NCI-H774 (cell line): ENCODE results near the gene GRID2IP.
A peak's percentile ranks its signal among the peaks of the same experiment; 100 is the strongest.

Experiments used
- DNase-seq: peaks from one replicate; lab custom pipeline; 2025; lab: John Stamatoyannopoulos, UW

The GRID2IP gene

DNA sequence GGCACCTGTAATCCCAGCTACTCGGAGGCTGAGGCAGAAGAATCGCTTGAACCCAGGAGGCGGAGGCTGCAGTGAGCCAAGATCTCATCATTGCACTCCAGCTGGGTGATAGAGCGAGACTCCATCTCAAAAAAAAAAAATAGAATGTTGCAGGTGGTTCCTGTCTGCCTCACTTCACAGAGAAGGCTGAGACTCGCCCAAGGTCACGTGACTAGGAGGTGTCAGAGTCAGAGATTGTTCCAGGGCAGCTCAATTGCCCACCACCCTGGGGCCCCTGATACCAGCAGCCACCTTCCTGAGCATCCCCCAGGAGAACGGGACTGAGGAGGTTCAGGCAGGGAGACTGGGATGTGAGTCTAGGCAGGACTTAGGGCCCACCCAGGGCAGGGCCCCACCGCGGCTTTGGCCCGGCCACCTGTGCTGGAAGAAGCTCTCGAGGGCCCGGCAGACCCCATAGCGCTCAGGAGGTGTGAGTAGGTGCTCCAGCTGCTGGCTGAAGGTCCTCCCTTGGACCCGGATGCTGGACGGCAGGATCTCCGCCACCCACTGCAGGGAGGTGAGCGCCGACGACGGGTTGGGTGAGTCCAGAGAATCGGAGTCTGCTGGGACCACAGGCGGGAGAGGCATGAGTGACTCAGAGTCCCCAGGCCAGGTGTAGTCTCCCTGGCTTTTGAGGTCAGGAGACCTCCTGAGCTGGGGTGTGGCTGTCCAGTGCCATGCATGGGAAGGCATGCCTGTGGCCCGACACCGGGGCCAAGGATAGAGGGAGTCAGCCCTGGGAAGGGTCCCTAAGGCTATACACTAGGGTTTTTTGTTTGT, 30.9 kb downstream of the GRID2IP start:
- no peak for DNase-seq

GRCh38 chr7:6516387-6516983, 34.8 kb downstream of the GRID2IP start:
- DNase-seq = peak; percentile 72

DNA sequence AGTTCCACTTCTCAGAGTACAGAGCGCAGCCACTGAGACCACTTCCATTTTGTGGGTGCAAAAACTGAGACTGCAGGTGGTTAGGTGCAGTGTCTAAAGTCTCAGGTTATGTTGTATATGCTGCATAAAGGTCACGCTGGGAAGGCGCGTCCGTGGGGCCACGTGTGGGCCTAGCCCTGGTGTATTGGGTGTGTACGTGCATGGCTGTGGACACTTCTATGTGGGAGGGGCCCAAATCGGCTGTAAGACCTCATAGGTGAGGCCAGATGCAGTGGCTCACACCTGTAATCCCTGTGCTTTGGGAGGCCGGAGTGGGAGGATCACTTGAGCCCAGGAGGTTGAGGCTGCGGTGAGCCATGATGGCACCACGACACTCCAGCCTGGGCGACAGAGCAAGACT, 37.7 kb downstream of the GRID2IP start:
- no peak for DNase-seq

GRCh38 chr7:6512892-6513291, 38.4 kb downstream of the GRID2IP start:
- no peak for DNase-seq

- DNase-seq = no peak
Measured at GRCh38 chr7:6510476-6511133, 40.7 kb downstream of the GRID2IP start.

GRCh38 chr7:6508950-6509349, 42.3 kb downstream of the GRID2IP start:
- no peak for DNase-seq

DNA sequence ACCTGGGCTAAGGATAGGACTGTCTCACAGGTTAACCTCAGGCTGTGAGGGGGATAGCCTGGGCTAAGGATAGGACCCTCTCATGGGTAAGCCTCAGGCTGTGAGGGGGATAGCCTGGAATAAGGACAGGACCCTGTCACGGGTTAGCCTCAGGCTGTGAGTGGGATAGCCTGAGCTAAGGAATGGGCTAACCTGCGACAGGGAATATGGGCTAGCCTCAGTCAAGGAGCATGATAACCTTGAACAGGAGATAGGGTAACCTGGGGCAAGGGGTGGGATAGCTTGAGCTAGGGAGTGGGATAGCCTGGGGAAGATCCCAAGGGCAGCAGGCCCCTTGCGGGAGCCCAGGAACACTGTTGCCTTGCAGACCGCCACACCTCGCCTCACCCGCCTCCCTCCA, 42.7 kb downstream of the GRID2IP start:
- no peak for DNase-seq

DNA sequence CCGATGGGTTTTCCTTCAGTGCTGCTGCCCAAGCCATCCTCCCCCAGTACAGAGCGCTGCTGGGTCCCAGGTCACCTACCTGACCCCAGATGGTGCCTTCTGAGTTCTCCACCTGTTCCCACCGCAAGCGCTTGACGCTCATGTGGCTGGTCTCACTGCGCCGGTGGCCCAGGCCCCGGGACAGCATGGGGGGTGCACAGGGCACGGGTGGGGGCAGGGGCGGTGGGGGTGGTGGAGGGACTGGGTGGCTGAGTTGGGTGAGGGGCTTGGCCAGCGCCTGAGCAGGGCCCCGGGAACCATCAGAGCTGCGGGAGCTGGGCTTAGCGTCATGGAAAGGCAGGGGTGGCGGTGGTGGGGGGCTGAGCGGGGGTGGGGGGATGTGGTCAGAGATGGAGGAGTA, 43.4 kb downstream of the GRID2IP start:
- no peak for DNase-seq

DNA sequence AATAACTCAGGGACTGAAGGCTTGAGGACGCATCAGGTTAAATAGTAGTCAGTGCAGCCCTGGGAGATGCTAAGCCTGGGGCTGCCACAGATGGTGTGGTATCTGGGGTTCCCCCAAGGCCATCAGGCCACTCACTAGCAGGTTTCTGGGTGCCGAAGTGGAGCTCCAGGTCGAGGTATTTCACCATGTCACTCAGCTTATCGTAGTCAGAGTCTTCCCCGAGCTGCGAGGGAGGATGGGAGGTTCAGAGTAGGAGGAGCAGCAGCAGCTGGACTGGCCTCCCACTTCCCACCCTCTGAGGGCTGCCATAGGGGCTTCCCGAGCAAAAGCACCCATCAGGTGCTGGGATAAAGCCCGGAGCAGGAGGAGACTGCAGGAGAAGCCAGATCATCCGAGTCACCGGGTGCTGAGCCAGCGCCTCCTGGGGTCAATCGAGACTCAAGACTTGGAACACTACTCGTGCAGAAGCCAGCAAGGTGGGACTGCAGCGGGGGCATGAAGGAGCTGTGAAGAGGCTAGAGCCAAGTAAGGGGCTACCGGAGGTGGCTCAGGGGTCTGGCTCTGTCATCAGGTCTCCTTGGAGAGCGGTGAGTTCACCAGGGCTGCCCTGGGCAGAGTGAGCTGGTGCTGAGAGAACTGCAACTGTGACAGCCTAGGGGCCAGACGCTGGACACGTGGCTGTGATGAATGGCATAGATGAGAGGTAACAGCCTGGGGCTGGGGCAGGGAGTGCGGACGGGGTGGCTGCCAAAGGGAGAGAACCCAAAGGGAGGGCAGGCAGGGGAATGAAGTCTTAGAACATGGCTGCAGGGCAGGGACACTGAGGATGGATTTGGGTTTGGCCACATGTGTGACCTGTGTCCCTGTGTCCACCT, 45.3 kb downstream of the GRID2IP start:
- DNase-seq = no peak

- no peak for DNase-seq
Measured at GRCh38 chr7:6504996-6505395, 46.3 kb downstream of the GRID2IP start.

DNA sequence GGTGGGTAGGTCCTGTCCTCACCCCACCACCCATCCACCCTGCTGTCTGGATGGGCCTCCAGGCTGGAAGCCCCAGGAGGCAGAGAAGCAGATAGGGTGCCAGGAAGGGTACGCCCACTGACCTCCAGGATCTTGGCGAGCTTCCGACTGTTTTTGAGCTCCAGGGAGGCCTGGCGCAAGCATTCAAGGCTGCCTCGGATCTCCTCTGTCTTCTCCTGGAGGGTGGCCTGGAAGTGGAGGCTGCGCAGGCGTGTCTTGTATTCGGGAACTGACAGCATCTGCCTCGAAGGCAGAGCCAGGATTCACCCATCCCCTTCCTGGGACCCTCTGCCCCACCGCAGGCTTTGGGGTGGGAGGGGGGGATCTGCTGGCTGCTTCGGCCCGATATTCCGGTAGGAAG, 48.4 kb downstream of the GRID2IP start:
- DNase-seq = no peak

DNA sequence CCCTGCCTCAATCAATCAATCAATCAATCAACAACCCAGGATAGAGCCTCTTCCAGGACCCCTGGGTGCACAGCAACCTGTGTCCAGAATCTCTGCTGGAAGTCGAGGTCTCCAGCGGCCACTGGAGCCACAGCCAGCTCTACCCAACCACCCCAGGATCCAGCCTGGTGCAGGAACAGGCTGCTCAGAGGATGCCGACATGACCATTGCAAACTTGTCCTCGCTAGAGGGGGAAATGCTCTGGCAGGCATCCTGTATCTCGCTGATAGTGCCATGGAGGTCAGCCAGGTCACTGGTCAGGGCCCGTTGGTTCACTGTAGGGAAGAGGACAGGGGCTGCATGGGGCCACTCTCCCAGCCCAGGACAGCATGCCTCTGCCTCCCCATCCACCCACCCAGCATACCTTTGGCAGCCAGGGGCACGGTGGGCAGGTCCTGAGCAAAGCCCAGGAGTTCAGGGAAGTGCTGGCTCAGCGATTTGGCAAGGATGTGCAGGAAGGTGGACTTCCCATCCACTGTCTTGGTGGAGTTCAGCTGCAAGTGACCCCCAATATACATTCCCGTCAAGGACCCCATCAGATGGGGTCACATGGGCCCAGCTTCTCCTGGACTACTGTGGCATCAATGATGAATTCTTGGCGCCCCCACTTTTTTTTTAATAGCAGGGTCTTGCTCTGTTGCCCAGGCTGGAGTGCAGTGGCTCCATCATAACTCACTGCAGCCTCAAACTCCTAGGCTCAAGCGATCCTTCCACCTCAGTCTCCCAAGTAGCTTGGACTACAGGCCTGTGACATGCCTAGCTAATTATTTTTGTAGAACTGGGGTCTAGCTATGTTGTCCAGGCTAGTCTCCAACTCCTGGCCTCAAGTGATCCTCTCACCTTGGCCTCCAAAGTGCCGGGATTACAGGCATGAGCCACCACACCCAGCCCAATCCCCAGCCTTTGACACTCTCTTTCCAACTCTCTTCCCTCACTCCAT, 49.4 kb downstream of the GRID2IP start:
- no peak for DNase-seq

DNA sequence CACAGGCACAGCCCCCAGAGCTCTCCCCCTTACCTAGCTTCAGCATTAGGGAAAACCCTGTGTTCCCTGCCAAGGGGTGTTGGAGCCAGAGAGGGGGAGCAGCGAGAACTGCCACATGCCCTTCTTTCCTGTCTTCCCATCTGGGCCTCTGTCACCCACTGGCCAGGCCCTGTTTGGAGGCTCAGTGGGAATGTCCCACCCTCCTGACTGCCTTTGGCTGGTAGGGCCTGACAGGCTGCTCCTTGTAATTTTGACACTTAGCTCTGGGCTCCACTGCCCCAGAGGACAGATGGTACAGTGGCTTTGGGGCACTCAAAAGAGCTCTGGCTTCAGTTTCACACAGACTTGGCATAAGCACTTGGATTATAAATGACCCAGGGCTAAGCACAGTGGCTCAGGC, 50.6 kb downstream of the GRID2IP start:
- no peak for DNase-seq

- DNase-seq = no peak
Measured at GRCh38 chr7:6497994-6498393, 53.3 kb downstream of the GRID2IP start.

DNA sequence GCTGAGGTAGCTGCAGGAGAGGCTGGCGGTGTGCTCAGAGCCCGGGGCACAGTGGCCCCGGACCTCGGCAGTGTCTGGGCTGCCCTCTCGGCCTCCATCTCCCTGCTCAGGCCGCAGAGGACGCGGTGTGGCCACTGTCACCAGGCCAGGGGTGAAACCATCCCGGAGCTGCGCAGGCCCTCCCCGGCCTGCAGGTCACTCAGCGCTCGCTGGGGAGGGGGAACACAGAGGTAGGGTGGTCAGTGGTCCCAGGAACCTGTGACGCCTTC, 53.7 kb downstream of the GRID2IP start:
- no peak for DNase-seq

GRCh38 chr7:6496842-6497636, 54.2 kb downstream of the GRID2IP start:
- no peak for DNase-seq

DNA sequence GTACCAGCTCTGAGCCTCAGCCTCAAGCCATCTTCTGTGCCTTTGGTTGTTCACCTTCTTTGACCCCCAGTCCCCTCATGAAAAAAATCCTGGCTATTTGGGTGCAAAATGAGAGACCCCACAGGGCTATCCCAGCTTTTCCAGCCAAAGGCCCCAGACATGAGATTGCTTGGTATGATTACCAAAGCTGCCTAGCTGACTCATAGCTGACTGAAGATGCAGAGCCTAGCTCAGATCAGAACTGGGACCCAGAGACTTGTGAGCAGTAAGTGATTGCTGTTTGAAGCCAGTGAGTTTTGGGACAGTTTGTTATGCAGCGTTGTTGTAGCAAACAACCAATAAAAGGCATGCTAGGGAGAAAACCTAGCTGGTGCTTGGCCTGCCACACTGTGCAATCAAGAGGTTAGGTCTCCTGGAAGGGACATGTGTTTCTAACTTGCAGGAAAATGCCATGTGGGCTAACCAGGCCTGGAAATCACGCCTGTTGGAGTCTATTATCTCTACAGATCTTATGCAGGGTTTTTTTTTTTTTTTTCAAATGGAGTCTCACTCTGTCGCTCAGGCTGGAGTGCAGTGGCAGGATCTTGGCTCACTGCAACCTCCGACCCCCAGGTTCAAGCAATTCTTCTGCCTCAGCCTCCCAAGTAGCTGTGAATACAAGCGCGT, 55.5 kb downstream of the GRID2IP start:
- DNase-seq = no peak

GRCh38 chr7:6494365-6494764, 56.9 kb downstream of the GRID2IP start:
- DNase-seq = no peak

DNA sequence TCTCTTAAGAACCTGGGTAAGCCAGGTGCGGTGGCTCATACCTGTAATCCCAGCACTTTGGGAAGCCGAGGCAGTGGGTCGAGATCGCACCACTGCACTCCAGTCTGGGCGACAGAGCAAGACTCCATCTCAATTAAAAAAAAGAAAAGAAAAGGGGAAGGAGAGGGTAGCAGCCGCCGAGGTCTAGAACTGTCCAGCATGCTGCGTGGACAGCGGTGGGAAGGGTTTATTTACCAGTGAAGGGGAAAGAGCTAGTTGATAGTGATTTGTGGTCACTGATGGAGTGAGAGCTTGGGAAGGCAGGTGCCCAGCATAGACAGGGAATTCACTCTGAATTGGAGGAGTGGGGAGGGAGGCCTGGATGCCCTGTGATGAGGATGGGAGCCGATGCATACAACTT, 60.1 kb downstream of the GRID2IP start:
- no peak for DNase-seq

DNA sequence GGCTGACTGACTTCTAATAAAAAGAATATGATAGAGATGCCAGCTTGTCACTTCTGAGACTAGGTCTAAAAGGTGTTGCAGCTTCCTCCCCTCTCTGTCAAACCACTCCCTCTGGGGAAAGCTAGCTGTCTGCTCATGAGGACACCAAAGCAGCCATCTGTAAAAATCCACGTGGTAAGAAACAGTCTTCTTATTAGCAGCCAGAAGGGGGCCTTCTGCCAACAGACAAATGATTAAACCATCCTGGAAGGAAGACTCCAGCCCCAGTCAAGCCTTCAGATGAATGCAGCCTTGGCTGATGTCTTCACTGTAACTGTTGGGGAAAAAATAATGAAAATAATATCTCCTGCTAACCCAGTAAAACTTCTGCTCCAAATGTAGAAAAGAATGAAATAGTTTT, 61.6 kb downstream of the GRID2IP start:
- no peak for DNase-seq
